CD4-positive, alpha-beta T cell treated with Interleukin-4 for 4 hours (primary cell): Measurements from ENCODE around the gene MYLK2.

Source experiments
- DNase-seq: peaks from one replicate; pipeline ENCODE4 v3.0.0-alpha.2; 2020

The MYLK2 gene

DNA sequence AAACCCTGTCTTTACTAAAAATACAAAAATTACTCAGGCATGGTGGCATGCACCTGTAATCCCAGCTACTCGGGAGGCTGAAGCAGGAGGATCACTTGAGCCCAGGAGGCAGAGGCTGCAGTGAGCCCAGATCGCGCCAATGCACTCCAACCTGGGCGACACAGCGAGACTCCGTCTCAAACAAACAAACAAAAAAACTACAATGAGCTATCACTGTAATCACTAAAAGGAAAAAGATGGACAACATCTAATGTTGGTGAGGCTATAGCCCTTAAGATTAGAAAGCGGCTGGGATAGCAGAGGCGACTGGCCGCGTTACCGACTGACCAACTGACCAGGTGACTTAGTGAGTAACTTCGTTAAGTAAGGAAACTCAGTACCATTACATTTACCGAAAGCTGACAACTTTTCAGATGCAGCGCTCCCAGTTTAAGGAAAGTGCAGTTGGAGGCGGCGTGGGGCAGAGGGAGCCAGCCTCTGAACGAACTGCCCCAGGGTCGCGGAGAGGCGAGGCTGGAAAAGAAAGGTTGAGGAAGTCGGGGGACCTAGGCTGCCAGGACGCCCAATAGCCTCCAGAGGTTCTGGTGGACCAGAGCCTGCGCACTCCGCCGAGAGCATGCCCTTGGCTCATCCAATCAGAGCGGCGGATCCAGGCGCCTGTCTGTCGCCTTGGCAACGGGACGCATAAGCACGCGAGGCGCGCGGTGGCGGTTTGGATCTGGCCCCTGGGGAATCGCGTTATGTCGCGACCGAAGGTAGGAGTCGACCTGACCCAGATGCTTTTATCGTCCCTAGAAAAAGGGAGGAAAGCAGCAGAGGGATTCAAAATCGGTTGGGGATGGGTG, 60.2 kb downstream of the MYLK2 start:
- peak; percentile 86 for DNase-seq

DNA sequence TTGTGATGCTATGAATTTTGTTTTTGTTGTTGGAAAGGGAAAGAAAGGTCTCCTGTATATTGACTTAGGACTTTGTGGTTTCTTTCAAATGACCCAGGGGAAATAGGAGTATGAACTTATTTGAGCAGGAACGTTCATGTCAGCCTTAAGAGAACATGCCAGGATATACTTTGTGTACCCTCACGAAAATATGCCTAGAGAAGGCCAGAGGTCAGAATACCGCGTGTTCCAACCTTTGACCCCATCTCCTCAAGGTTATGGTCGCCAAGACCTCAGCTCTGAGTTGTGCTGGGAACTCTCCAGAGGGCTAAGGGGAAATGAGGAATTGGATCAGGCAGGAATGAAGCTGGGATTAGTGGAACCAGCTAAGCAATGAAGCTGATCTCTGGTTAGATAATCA, 62.8 kb downstream of the MYLK2 start:
- DNase-seq, result no peak

DNA sequence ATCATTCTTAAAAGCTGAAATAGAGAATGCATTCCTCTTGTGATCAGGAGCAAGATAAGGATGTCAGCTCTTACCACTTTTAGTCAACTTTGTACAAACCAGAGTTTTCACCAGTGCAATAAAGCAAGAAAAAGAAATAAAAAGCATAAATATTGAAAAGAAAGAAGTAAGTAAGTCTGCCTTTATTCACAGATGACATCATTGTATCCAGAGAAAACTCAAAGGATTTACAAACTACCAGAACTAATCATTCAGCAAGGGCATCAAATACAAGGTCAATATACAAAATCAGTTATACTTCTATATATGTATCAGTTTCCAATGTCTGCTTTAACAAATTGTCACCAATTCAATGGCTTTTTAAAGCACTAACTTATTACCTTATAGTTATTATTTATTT, 64.7 kb downstream of the MYLK2 start:
- DNase-seq, result no peak
